HepG2 (cell line): ENCODE measurements around the gene NYNRIN. TPM values are rescaled to one million over a fixed set of nuclear protein-coding genes. Genes with fewer than 3 reads are reported as not detected.

Experiments used
- JUN ChIP-seq: sonication (generic); formaldehyde crosslinking; IDR thresholded peaks from 2 replicates; pipeline ENCODE4 v1.4.0; 2020; ENCODE audit warnings: mild to moderate bottlenecking, missing genetic modification reagents
- MEIS2 ChIP-seq: sonication (generic); formaldehyde crosslinking; IDR thresholded peaks from 2 replicates; pipeline ENCODE4 v1.9.0; 2021; ENCODE audit warnings: mild to moderate bottlenecking, missing genetic modification reagents
- MXI1 ChIP-seq: IDR thresholded peaks from 3 replicates; pipeline ENCODE4 v1.6.1; 2012; ENCODE audit warnings: low read depth, low read length, inconsistent platforms, borderline replicate concordance
- ONECUT2 ChIP-seq: sonication (generic); formaldehyde crosslinking; IDR thresholded peaks from 2 replicates; pipeline ENCODE4 v1.4.0; 2020; ENCODE audit warnings: missing genetic modification reagents
- RBFOX2 ChIP-seq: fragments of 200-400 bp; formaldehyde crosslinking; IDR thresholded peaks from 2 replicates; pipeline ENCODE4 v1.6.1; 2017; ENCODE audit warnings: low read depth, mild to moderate bottlenecking, low read length
- SPEN ChIP-seq: sonication (generic); formaldehyde crosslinking; IDR thresholded peaks from 2 replicates; pipeline ENCODE4 v1.5.1; 2020; ENCODE audit warnings: low read depth, mild to moderate bottlenecking, missing genetic modification reagents
- SRSF1 ChIP-seq: fragments of 200-400 bp; formaldehyde crosslinking; optimal IDR thresholded peaks from 2 replicates; pipeline ENCODE3; 2017; ENCODE audit warnings: mild to moderate bottlenecking, low read depth, low read length, moderate library complexity
- TBP ChIP-seq: sonication (generic); formaldehyde crosslinking; IDR thresholded peaks from 2 replicates; pipeline ENCODE4 v1.5.0; 2020; ENCODE audit warnings: missing genetic modification reagents
- TEAD2 ChIP-seq: sonication (generic); formaldehyde crosslinking; IDR thresholded peaks from 2 replicates; pipeline ENCODE4 v1.9.0; 2021; ENCODE audit warnings: missing genetic modification reagents
- ZNF160 ChIP-seq: sonication (generic); formaldehyde crosslinking; IDR thresholded peaks from 2 replicates; pipeline ENCODE4 v1.8.0; 2022; ENCODE audit warnings: mild to moderate bottlenecking, inconsistent platforms, missing genetic modification reagents
- ZNF20 ChIP-seq: sonication (generic); formaldehyde crosslinking; IDR thresholded peaks from 2 replicates; pipeline ENCODE4 v1.4.0; 2020; ENCODE audit warnings: mild to moderate bottlenecking, moderate library complexity, missing genetic modification reagents
- ZNF256 ChIP-seq: sonication (generic); formaldehyde crosslinking; conservative IDR thresholded peaks from 2 replicates; pipeline ENCODE4 v1.4.0; 2020; ENCODE audit warnings: missing genetic modification reagents
- ZNF317 ChIP-seq: sonication (generic); formaldehyde crosslinking; IDR thresholded peaks from 2 replicates; pipeline ENCODE4 v1.5.0; 2020; ENCODE audit warnings: mild to moderate bottlenecking, missing genetic modification reagents
- ZNF546 ChIP-seq: sonication (generic); formaldehyde crosslinking; conservative IDR thresholded peaks from 2 replicates; pipeline ENCODE4 v1.8.1; 2023; ENCODE audit warnings: mild to moderate bottlenecking, missing genetic modification reagents
- ZNF567 ChIP-seq: sonication (generic); formaldehyde crosslinking; IDR thresholded peaks from 2 replicates; pipeline ENCODE4 v1.8.1; 2023; ENCODE audit warnings: mild to moderate bottlenecking, missing genetic modification reagents, borderline replicate concordance
- ZNF598 ChIP-seq: sonication (generic); formaldehyde crosslinking; IDR thresholded peaks from 2 replicates; pipeline ENCODE4 v1.5.1; 2020; ENCODE audit warnings: mild to moderate bottlenecking, missing genetic modification reagents, borderline replicate concordance
- ZNF660 ChIP-seq: sonication (generic); formaldehyde crosslinking; IDR thresholded peaks from 2 replicates; pipeline ENCODE4 v1.5.1; 2020; ENCODE audit warnings: mild to moderate bottlenecking, low read depth, missing genetic modification reagents, borderline replicate concordance
- ZSCAN30 ChIP-seq: sonication (generic); formaldehyde crosslinking; IDR thresholded peaks from 2 replicates; pipeline ENCODE4 v1.5.0; 2020; ENCODE audit warnings: mild to moderate bottlenecking, missing genetic modification reagents
- polyA plus RNA-seq, 8 experiments: library from polyadenylated mRNA; depleted of rRNA in 3 of 8; stranded (reverse) in 7 of 8; unstranded in 1 of 8; fragments of >200 nt; fragmentation: Illumina TruSeq in 4 of 8; extraction: Trizol in 4 of 8; gene quantifications; 2 replicates each; pipeline versions ENCODE4 v1.2.1 to v1.2.3, GENCODE V29; 2011 to 2016; ENCODE audit warnings: low read depth in 4 of 8, missing spikeins in 1 of 8, mixed read lengths in 1 of 8; ENCODE audit not compliant: insufficient read depth in 1 of 8
- total RNA-seq, 5 experiments: library from RNA; depleted of rRNA; stranded (reverse); fragments of >200 nt; fragmentation: Illumina TruSeq; extraction: Trizol; gene quantifications; 2 replicates each; pipeline ENCODE4 v1.2.3, GENCODE V29; 2016; ENCODE audit warnings: low read depth in 1 of 5
- TF ChIP-seq, protein P1 (sequence below): sonication (generic); formaldehyde crosslinking; IDR thresholded peaks from 2 replicates; pipeline ENCODE4 v1.5.1; 2020; ENCODE audit warnings: missing genetic modification reagents, mild to moderate bottlenecking, borderline replicate concordance
- TF ChIP-seq, protein P2 (sequence below): sonication (generic); formaldehyde crosslinking; IDR thresholded peaks from 2 replicates; pipeline ENCODE4 v1.8.1; 2023; ENCODE audit warnings: missing genetic modification reagents, inconsistent platforms, borderline replicate concordance
- TF ChIP-seq, protein P3 (sequence below): sonication (generic); formaldehyde crosslinking; conservative IDR thresholded peaks from 2 replicates; pipeline ENCODE4 v1.4.0; 2020; ENCODE audit warnings: missing genetic modification reagents
- TF ChIP-seq, protein P4 (sequence below): sonication (generic); formaldehyde crosslinking; IDR thresholded peaks from 2 replicates; pipeline ENCODE4 v1.8.0; 2022; ENCODE audit warnings: missing genetic modification reagents, low read depth, mild to moderate bottlenecking, borderline replicate concordance
- TF ChIP-seq, protein P5 (sequence below): sonication (generic); formaldehyde crosslinking; IDR thresholded peaks from 2 replicates; pipeline ENCODE4 v1.4.0; 2020; ENCODE audit warnings: mild to moderate bottlenecking, low read depth, missing genetic modification reagents

Gene NYNRIN
- total and polyA plus RNA-seq, 2 of the 13 experiments (the other 11 are each of a cell fraction or from before 2014, with no cell fraction given): 0.63 to 1.1 TPM

DNA sequence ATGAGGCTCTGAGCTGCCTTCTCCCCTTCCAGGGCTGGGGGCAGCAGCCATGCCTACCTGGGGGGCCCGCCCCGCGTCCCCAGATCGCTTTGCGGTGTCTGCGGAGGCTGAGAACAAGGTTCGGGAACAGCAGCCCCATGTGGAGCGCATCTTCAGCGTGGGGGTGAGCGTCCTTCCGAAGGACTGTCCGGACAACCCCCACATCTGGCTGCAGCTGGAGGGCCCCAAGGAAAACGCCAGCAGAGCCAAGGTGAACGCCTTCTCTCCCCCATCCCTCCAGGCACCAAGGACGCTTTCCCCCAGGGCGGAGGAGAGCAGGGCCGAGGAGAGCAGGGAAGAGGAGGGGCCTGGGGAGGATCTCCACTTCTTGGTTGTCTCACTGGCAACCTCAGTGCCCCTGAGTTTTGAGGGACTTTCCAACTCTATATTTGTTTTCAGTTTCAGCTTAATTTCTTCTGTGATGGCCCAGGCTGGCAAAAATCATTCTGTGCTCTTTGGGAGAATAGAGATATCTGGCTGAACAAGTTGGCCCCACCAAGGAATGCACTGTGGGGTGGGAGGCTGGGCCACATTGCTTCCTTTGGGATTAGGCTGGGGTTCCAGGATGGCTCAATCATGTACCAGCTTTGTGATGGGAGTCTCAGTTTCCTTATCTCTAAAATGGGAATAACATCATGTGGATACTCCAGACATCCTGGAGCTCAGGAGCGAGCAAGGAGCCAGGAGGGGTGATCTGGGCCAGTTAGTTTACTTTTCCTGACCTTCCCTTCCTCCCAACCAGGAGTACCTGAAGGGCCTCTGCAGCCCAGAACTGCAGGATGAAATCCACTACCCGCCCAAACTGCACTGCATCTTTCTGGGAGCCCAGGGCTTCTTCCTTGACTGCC, 32.1 kb downstream of the NYNRIN start (continued):
- TF ChIP-seq MXI1 (no peak), ZNF598 (CRISPR knock-in tag) (no peak; the same call in 1 of the 2 replicates), ZNF567 (CRISPR knock-in tag) (0 out of 2 replicates have a peak, but pooled peaks have one; percentile 4), RBFOX2 (no peak), JUN (CRISPR knock-in tag) (no peak), ZSCAN30 (no peak), TBP (CRISPR knock-in tag) (0 out of 2 replicates have a peak, but pooled peaks have one; percentile 74), MEIS2 (CRISPR knock-in tag) (no peak), SPEN (CRISPR knock-in tag) (peak; percentile 48; the same call in 1 of the 2 replicates), ZNF160 (CRISPR knock-in tag) (peak; percentile 51; the same call in 1 of the 2 replicates), ONECUT2 (no peak), ZNF20 (CRISPR knock-in tag) (no peak), ZNF317 (CRISPR knock-in tag) (peak; percentile 52; the same call in 1 of the 2 replicates), TEAD2 (CRISPR knock-in tag) (0 out of 2 replicates have a peak, but pooled peaks have one; percentile 76), ZNF256 (CRISPR knock-in tag) (no peak), SRSF1 (peak; percentile 28), ZNF660 (CRISPR knock-in tag) (no peak), ZNF546 (CRISPR knock-in tag) (no peak)
- TF ChIP-seq, protein P1, sequence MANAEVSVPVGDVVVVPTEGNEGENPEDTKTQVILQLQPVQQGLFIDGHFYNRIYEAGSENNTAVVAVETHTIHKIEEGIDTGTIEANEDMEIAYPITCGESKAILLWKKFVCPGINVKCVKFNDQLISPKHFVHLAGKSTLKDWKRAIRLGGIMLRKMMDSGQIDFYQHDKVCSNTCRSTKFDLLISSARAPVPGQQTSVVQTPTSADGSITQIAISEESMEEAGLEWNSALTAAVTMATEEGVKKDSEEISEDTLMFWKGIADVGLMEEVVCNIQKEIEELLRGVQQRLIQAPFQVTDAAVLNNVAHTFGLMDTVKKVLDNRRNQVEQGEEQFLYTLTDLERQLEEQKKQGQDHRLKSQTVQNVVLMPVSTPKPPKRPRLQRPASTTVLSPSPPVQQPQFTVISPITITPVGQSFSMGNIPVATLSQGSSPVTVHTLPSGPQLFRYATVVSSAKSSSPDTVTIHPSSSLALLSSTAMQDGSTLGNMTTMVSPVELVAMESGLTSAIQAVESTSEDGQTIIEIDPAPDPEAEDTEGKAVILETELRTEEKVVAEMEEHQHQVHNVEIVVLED (CRISPR knock-in tag): 0 out of 2 replicates have a peak, but pooled peaks have one; percentile 15
- TF ChIP-seq, protein P2, sequence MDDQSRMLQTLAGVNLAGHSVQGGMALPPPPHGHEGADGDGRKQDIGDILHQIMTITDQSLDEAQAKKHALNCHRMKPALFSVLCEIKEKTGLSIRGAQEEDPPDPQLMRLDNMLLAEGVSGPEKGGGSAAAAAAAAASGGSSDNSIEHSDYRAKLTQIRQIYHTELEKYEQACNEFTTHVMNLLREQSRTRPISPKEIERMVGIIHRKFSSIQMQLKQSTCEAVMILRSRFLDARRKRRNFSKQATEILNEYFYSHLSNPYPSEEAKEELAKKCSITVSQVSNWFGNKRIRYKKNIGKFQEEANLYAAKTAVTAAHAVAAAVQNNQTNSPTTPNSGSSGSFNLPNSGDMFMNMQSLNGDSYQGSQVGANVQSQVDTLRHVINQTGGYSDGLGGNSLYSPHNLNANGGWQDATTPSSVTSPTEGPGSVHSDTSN (CRISPR knock-in tag): no peak
- TF ChIP-seq, protein P3, sequence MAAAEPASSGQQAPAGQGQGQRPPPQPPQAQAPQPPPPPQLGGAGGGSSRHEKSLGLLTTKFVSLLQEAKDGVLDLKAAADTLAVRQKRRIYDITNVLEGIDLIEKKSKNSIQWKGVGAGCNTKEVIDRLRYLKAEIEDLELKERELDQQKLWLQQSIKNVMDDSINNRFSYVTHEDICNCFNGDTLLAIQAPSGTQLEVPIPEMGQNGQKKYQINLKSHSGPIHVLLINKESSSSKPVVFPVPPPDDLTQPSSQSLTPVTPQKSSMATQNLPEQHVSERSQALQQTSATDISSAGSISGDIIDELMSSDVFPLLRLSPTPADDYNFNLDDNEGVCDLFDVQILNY (CRISPR knock-in tag): no peak
- TF ChIP-seq, protein P4, sequence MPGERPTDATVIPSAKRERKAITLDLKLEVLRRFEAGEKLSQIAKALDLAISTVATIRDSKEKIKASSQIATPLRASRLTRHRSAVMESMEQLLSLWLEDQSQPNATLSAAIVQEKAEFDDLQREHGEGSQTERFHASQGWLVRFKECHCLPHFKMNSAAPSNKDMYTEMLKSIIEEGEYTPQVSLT (CRISPR knock-in tag): no peak
- TF ChIP-seq, protein P5, sequence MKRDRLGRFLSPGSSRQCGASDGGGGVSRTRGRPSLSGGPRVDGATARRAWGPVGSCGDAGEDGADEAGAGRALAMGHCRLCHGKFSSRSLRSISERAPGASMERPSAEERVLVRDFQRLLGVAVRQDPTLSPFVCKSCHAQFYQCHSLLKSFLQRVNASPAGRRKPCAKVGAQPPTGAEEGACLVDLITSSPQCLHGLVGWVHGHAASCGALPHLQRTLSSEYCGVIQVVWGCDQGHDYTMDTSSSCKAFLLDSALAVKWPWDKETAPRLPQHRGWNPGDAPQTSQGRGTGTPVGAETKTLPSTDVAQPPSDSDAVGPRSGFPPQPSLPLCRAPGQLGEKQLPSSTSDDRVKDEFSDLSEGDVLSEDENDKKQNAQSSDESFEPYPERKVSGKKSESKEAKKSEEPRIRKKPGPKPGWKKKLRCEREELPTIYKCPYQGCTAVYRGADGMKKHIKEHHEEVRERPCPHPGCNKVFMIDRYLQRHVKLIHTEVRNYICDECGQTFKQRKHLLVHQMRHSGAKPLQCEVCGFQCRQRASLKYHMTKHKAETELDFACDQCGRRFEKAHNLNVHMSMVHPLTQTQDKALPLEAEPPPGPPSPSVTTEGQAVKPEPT (CRISPR knock-in tag): peak; percentile 88
